Coronary artery (tissue), 2 donors: Measurements from ENCODE around the gene NHERF2.

Experiments used
- DNase-seq: peaks from one replicate; pipeline ENCODE4 v3.0.0-alpha.2; 2017; ENCODE audit warnings: low spot score
- H3K27ac ChIP-seq, 2 donors: fragments of 200-600 bp; sonication (generic); one replicate each; pipeline ENCODE4 v1.5.1; 2016 to 2019
- H3K4me3 ChIP-seq: fragments of 200-600 bp; sonication (generic); 2 replicates; pipeline ENCODE4 v1.5.1; 2016; ENCODE audit warnings: mild to moderate bottlenecking, moderate library complexity
- CTCF ChIP-seq: fragments of 200-600 bp; sonication (generic); IDR thresholded peaks from one replicate; pipeline ENCODE4 v1.5.1; 2019; ENCODE audit warnings: antibody characterized with exemption

The NHERF2 gene

DNA sequence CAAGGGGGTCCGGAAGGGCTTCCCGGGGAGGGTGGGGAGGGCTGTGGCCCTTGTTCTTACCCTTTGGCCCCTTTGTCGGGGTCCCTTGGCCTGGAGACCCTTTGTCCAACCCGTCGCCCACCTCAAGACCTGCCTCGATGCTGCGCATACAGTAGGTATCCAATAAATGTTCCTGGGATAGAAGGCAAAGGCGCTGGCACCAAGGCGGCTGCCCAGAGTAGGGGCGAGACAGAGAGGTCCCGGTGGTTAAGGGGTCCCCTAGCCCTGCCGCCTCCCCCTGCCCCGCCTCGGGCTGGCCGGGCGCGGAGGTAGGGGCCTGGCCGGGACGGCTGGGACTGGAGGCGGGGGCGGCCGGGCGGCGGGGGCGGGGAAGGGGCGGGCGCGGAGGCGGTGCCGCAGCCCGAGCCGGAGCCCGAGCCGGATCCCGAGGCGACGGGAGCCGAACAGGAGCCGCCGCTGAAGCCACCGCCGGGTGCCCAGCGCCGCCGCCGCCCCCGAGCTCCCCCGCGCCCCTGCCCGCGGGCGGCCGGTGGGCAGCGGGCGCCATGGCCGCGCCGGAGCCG is at the start of gene NHERF2:
Gene NHERF2 (plus strand): TSS at position 442 of the 563 bp plus-strand sequence. CDS start 104 bp downstream, at position 546.
- Histone ChIP-seq H3K4me3 (peak within 1 kb of the TSS; percentile 91), H3K27ac (peak within 1 kb of the TSS; percentile 38 to 89)
- DNase-seq, result no peak
- TF ChIP-seq CTCF, result no peak

DNA sequence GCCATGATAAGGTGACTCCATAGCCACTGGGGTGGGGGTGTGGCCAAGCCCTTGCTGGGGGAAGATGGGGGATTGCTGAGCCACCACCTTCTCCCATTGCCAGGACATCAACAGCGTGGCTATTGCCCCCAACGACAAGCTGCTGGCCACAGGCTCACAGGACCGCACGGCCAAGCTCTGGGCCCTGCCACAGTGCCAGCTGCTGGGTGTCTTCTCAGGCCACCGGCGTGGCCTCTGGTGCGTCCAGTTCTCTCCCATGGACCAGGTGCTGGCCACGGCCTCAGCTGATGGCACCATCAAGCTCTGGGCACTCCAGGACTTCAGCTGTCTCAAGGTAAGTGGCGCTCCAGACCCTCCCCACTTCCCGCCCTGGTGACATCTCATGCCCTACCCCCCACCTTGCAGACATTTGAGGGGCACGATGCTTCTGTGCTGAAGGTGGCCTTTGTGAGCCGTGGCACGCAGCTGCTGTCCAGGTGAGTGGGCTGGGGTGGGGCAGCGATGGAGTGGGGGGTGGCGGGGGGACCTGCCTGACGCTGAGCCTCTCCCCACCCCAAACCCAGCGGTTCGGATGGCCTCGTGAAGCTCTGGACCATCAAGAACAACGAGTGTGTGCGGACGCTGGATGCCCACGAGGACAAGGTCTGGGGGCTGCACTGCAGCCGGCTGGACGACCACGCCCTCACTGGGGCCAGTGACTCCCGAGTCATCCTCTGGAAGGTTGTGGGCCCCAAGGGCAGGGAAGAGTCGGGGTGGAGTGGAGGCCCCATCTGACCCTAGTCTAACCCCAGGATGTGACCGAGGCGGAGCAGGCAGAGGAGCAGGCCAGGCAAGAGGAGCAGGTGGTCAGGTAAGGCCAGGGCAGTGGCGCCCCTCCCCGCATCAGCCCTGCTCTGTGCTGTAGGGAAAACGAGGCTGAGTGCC is 49.5 kb upstream of the NHERF2 start:
- no peak for DNase-seq
- Histone ChIP-seq H3K27ac (no peak overlapping the region), H3K4me3 (no peak overlapping the region)
- no peak for TF ChIP-seq CTCF

GRCh38 chr16:1977875-1978268 is 48.8 kb upstream of the NHERF2 start:
- TF ChIP-seq CTCF, result no peak
- no peak for DNase-seq
- no peak overlapping the region for H3K4me3 ChIP-seq
- H3K27ac ChIP-seq, result no peak overlapping the region

- no peak for DNase-seq
- H3K4me3 ChIP-seq, result no peak overlapping the region
- TF ChIP-seq CTCF, result no peak
- H3K27ac ChIP-seq, result no peak overlapping the region
These were observed 48.1 kb upstream of the NHERF2 start for GRCh38 chr16:1978476-1979120.

DNA sequence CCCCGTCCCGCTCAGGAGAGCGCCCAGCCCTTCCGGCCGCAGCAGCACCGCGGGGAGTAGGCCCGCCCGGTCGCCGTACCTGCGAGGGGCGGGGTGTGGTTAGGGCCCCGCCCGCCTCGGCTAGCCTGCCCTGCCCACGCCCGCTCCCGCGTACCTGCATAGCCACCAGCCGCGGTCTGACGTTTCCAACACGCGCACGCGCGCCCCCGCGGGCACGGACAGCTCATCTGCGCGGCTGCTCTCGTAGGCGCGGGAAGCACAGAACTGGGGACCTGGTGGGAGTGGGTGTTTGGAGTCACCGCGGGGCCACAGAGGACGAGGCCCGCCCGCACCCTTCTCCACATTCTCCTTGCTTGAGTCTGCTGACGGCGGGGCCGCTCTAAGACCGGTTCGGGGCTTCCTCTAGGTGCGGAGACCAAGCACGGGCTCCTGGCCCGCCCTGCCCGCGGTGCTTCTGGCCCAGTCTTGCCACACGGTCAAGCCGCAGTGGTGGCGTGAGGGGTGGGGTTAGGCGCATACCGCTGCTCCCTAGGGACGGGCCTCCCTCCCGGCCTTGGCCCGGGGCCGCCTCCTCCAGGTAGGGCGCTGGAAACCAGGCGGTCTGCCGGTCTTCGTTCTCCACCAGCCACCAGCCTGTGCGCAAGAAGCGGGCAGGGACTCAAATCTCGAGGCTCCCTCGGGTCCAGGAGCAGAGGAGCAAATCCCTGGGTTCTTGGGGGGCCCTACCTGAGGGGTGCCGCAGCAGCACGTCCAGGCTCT is 47.3 kb upstream of the NHERF2 start:
- H3K27ac ChIP-seq, result no peak overlapping the region
- no peak for DNase-seq
- no peak overlapping the region for H3K4me3 ChIP-seq
- TF ChIP-seq CTCF, result no peak

GRCh38 chr16:1980030-1980769 is 46.5 kb upstream of the NHERF2 start:
- no peak for DNase-seq
- Histone ChIP-seq H3K4me3 (no peak overlapping the region), H3K27ac (no peak overlapping the region)
- TF ChIP-seq CTCF, result no peak
